A673 (cell line): ENCODE data around the gene ITGB3.

ENCODE experiments used
- EZH2 ChIP-seq: fragments of 200-600 bp; sonication (generic); IDR thresholded peaks from 2 replicates; pipeline ENCODE4 v1.6.1; 2017; ENCODE audit warnings: borderline replicate concordance, low read depth, mild to moderate bottlenecking, mixed read lengths, antibody characterized with exemption, low read length; ENCODE audit not compliant: poor library complexity, severe bottlenecking
- TF ChIP-seq, protein P1 (sequence below): fragments of 300-800, 200-600 bp; sonication (generic); conservative IDR thresholded peaks from 2 replicates; pipeline ENCODE4 v1.5.1; 2017; ENCODE audit warnings: low read depth, mild to moderate bottlenecking, antibody characterized with exemption, low read length, moderate library complexity, mixed read lengths

DNA sequence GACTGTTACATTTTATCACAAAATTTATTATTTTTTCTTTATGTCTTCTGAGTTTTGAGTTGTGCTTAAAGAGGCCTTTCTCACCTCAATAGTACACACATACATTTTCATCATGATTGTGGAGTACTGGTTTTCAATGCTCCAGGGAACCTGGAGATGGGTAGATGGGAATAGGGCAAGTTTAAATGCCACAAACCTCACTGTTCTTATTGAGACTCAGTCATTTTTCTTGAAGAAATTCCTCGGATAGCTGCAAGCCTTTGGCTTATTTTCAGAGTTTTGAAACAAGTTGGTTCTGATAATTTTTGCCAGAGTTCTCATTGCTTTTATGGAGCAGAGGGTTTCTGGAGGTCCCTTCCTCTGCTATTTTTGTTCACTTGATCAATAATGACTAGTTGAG lies 105.0 kb downstream of the ITGB3 start:
- TF ChIP-seq, protein P1, sequence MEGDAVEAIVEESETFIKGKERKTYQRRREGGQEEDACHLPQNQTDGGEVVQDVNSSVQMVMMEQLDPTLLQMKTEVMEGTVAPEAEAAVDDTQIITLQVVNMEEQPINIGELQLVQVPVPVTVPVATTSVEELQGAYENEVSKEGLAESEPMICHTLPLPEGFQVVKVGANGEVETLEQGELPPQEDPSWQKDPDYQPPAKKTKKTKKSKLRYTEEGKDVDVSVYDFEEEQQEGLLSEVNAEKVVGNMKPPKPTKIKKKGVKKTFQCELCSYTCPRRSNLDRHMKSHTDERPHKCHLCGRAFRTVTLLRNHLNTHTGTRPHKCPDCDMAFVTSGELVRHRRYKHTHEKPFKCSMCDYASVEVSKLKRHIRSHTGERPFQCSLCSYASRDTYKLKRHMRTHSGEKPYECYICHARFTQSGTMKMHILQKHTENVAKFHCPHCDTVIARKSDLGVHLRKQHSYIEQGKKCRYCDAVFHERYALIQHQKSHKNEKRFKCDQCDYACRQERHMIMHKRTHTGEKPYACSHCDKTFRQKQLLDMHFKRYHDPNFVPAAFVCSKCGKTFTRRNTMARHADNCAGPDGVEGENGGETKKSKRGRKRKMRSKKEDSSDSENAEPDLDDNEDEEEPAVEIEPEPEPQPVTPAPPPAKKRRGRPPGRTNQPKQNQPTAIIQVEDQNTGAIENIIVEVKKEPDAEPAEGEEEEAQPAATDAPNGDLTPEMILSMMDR = no peak
- no peak for TF ChIP-seq EZH2
